ENCODE measurements around the gene VASH1.

DNA sequence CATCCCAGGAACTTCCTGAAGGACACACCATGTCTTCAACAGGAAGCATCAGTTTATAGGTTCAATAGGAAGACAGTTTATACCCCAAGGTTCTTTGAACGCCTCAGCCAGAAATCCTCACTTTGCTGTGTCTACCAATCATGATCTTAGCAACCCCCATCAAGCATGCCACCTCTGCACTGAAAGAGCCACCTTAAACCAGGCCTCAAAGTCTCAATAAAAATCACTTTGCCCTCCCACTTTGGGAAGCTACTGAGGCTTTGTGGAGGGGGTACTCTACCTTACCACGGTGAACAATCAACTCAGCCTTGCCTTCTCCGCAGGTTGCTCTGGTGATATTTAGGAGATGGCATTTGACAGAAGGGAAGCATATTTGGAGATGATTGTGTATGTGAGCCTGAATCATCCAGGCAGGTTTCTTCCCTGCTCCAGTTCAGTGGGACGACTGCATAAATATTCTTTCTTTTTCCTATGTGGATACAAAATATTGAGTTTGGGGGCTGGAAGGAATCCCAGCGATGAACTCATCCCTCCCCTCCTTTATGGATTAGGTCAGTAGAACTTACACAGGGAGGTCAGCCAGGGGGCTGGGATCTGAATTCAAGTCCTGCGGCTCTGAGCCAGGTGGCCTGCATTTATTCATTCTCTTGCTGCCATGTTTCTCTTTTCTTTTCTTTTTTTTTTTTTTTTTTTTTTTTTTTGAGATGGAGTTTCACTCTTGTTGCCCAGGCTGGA, 42.8 kb upstream of the VASH1 start:
- TF ChIP-seq ZNF623 (tag by site-specific recombination; IDR thresholded peaks at IDR 0.05) (no peak), KLF9 (tag by site-specific recombination; IDR thresholded peaks at IDR 0.05; ENCODE audit: low read depth) (no peak), ZBTB7A (tag by site-specific recombination; IDR thresholded peaks at IDR 0.05; ENCODE audit: low read depth) (no peak), ZNF274 (IDR thresholded peaks at IDR 0.05; ENCODE audit: low read length) (no peak), ZNF274 (tag by site-specific recombination; IDR thresholded peaks at IDR 0.05; ENCODE audit: borderline replicate concordance) (no peak), ZNF433 (tag by site-specific recombination; IDR thresholded peaks at IDR 0.05; ENCODE audit: low read depth) (no peak), ZNF555 (tag by site-specific recombination; conservative IDR thresholded peaks at IDR 0.05) (no peak)
- TF ChIP-seq, protein P1, sequence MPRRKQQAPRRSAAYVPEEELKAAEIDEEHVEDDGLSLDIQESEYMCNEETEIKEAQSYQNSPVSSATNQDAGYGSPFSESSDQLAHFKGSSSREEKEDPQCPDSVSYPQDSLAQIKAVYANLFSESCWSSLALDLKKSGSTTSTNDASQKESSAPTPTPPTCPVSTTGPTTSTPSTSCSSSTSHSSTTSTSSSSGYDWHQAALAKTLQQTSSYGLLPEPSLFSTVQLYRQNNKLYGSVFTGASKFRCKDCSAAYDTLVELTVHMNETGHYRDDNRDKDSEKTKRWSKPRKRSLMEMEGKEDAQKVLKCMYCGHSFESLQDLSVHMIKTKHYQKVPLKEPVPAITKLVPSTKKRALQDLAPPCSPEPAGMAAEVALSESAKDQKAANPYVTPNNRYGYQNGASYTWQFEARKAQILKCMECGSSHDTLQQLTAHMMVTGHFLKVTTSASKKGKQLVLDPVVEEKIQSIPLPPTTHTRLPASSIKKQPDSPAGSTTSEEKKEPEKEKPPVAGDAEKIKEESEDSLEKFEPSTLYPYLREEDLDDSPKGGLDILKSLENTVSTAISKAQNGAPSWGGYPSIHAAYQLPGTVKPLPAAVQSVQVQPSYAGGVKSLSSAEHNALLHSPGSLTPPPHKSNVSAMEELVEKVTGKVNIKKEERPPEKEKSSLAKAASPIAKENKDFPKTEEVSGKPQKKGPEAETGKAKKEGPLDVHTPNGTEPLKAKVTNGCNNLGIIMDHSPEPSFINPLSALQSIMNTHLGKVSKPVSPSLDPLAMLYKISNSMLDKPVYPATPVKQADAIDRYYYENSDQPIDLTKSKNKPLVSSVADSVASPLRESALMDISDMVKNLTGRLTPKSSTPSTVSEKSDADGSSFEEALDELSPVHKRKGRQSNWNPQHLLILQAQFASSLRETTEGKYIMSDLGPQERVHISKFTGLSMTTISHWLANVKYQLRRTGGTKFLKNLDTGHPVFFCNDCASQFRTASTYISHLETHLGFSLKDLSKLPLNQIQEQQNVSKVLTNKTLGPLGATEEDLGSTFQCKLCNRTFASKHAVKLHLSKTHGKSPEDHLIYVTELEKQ (tag by site-specific recombination; IDR thresholded peaks at IDR 0.05; ENCODE audit: borderline replicate concordance): no peak
- TF ChIP-seq, protein P2, sequence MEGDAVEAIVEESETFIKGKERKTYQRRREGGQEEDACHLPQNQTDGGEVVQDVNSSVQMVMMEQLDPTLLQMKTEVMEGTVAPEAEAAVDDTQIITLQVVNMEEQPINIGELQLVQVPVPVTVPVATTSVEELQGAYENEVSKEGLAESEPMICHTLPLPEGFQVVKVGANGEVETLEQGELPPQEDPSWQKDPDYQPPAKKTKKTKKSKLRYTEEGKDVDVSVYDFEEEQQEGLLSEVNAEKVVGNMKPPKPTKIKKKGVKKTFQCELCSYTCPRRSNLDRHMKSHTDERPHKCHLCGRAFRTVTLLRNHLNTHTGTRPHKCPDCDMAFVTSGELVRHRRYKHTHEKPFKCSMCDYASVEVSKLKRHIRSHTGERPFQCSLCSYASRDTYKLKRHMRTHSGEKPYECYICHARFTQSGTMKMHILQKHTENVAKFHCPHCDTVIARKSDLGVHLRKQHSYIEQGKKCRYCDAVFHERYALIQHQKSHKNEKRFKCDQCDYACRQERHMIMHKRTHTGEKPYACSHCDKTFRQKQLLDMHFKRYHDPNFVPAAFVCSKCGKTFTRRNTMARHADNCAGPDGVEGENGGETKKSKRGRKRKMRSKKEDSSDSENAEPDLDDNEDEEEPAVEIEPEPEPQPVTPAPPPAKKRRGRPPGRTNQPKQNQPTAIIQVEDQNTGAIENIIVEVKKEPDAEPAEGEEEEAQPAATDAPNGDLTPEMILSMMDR (tag by site-specific recombination; IDR thresholded peaks at IDR 0.05): no peak
- TF ChIP-seq, protein P3, sequence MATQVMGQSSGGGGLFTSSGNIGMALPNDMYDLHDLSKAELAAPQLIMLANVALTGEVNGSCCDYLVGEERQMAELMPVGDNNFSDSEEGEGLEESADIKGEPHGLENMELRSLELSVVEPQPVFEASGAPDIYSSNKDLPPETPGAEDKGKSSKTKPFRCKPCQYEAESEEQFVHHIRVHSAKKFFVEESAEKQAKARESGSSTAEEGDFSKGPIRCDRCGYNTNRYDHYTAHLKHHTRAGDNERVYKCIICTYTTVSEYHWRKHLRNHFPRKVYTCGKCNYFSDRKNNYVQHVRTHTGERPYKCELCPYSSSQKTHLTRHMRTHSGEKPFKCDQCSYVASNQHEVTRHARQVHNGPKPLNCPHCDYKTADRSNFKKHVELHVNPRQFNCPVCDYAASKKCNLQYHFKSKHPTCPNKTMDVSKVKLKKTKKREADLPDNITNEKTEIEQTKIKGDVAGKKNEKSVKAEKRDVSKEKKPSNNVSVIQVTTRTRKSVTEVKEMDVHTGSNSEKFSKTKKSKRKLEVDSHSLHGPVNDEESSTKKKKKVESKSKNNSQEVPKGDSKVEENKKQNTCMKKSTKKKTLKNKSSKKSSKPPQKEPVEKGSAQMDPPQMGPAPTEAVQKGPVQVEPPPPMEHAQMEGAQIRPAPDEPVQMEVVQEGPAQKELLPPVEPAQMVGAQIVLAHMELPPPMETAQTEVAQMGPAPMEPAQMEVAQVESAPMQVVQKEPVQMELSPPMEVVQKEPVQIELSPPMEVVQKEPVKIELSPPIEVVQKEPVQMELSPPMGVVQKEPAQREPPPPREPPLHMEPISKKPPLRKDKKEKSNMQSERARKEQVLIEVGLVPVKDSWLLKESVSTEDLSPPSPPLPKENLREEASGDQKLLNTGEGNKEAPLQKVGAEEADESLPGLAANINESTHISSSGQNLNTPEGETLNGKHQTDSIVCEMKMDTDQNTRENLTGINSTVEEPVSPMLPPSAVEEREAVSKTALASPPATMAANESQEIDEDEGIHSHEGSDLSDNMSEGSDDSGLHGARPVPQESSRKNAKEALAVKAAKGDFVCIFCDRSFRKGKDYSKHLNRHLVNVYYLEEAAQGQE (tag by site-specific recombination; IDR thresholded peaks at IDR 0.05): no peak
